ENCODE results near the gene PSMD9.

The PSMD9 gene

DNA sequence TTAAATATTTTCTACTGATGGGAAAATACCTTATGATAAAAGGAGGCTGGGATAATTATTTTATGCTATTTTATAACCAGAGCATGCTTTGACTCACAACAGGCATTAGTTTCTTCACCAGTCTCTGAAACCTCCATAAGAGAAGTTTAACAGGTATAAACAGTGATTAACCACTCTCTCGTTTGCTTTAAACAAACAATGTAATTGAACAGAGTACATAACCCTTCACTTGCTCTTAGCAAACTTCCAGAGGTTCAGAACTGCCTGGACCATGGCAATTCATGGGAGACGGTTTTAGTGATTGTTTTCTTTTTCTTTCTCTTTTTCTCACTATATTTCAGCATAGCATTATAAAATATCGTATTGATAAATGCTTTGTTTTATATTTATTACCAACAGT is 65.1 kb downstream of the PSMD9 start:
- no peak for ATAC-seq
- TF ChIP-seq, protein P1, sequence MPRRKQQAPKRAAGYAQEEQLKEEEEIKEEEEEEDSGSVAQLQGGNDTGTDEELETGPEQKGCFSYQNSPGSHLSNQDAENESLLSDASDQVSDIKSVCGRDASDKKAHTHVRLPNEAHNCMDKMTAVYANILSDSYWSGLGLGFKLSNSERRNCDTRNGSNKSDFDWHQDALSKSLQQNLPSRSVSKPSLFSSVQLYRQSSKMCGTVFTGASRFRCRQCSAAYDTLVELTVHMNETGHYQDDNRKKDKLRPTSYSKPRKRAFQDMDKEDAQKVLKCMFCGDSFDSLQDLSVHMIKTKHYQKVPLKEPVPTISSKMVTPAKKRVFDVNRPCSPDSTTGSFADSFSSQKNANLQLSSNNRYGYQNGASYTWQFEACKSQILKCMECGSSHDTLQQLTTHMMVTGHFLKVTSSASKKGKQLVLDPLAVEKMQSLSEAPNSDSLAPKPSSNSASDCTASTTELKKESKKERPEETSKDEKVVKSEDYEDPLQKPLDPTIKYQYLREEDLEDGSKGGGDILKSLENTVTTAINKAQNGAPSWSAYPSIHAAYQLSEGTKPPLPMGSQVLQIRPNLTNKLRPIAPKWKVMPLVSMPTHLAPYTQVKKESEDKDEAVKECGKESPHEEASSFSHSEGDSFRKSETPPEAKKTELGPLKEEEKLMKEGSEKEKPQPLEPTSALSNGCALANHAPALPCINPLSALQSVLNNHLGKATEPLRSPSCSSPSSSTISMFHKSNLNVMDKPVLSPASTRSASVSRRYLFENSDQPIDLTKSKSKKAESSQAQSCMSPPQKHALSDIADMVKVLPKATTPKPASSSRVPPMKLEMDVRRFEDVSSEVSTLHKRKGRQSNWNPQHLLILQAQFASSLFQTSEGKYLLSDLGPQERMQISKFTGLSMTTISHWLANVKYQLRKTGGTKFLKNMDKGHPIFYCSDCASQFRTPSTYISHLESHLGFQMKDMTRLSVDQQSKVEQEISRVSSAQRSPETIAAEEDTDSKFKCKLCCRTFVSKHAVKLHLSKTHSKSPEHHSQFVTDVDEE (CRISPR knock-in tag; IDR thresholded peaks at IDR 0.05): no peak
- no peak for TF ChIP-seq OSR1 (CRISPR knock-in tag; IDR thresholded peaks at IDR 0.05)
- no peak for TF ChIP-seq ISL1 (CRISPR knock-in tag; IDR thresholded peaks at IDR 0.05)
- TF ChIP-seq CSDC2 (CRISPR knock-in tag; IDR thresholded peaks at IDR 0.05): no peak
- TF ChIP-seq TOX (CRISPR knock-in tag; IDR thresholded peaks at IDR 0.05; ENCODE audit: borderline replicate concordance): no peak
- TF ChIP-seq SNAI2 (CRISPR knock-in tag; IDR thresholded peaks at IDR 0.05): no peak
- TF ChIP-seq, protein P2, sequence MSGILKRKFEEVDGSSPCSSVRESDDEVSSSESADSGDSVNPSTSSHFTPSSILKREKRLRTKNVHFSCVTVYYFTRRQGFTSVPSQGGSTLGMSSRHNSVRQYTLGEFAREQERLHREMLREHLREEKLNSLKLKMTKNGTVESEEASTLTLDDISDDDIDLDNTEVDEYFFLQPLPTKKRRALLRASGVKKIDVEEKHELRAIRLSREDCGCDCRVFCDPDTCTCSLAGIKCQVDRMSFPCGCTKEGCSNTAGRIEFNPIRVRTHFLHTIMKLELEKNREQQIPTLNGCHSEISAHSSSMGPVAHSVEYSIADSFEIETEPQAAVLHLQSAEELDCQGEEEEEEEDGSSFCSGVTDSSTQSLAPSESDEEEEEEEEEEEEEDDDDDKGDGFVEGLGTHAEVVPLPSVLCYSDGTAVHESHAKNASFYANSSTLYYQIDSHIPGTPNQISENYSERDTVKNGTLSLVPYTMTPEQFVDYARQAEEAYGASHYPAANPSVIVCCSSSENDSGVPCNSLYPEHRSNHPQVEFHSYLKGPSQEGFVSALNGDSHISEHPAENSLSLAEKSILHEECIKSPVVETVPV (CRISPR knock-in tag; IDR thresholded peaks at IDR 0.05): no peak
- TF ChIP-seq, protein P3, sequence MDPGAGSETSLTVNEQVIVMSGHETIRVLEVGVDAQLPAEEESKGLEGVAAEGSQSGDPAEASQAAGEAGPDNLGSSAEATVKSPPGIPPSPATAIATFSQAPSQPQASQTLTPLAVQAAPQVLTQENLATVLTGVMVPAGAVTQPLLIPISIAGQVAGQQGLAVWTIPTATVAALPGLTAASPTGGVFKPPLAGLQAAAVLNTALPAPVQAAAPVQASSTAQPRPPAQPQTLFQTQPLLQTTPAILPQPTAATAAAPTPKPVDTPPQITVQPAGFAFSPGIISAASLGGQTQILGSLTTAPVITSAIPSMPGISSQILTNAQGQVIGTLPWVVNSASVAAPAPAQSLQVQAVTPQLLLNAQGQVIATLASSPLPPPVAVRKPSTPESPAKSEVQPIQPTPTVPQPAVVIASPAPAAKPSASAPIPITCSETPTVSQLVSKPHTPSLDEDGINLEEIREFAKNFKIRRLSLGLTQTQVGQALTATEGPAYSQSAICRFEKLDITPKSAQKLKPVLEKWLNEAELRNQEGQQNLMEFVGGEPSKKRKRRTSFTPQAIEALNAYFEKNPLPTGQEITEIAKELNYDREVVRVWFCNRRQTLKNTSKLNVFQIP (CRISPR knock-in tag; IDR thresholded peaks at IDR 0.05; ENCODE audit: borderline replicate concordance, low read depth): no peak
- no peak for TF ChIP-seq GLIS3 (CRISPR knock-in tag; IDR thresholded peaks at IDR 0.05)

DNA sequence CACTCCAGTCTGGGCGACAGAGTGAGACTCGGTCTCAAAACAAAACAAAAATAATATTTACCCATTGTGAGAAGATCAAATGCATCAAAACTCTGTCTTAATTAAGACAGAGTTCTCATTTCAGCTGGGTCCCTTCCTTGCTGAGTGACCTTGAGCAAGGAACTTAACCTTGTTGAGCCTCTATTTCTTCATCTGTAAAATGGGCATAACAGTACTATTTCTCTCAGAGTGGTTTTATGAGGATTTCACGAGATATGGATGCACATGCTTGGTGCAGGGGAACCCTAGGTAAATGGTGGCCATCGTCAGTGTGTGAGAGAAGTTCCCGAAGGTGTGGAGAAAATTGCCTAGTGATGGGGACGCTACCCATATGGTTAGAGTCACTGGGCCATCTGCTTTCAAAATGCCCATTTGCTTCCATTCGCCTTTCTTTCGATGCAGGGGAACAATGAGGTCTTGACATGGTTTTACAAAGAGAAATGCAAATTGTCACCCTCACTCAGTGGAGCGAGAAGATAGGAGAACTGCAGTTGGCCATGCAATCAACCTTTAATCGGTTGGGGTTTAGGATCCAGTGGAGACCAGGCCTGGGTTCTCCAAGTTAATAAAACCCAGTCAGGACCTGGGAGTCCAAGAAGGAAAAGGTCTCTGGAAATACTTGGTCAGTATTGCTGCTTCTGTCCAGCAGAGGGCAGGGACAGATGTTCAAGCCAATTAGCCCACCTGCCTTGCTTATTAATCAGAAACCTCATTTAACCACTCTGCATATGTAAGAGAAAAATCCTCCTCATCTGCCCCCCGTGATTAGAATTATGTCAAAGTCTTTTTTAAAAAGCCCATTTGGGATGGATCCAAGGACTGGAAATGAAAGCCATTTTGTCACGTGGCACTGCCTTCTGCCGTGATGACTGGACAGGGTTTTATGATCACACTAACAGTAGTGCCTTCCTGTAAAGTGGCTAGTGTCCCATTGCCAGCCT is 67.0 kb downstream of the PSMD9 start:
- ATAC-seq: peak; percentile 56; the same call in 1 of the 3 replicates
- no peak for TF ChIP-seq ZC3H10 (CRISPR knock-in tag; IDR thresholded peaks at IDR 0.05)
- TF ChIP-seq ZNF70 (CRISPR knock-in tag; IDR thresholded peaks at IDR 0.05): no peak
- no peak for TF ChIP-seq ZFP3 (CRISPR knock-in tag; IDR thresholded peaks at IDR 0.05)
- TF ChIP-seq TCF4 (CRISPR knock-in tag; IDR thresholded peaks at IDR 0.05; ENCODE audit: borderline replicate concordance): no peak
- no peak for TF ChIP-seq ESRRG (CRISPR knock-in tag; IDR thresholded peaks at IDR 0.05)
- TF ChIP-seq, protein P4, sequence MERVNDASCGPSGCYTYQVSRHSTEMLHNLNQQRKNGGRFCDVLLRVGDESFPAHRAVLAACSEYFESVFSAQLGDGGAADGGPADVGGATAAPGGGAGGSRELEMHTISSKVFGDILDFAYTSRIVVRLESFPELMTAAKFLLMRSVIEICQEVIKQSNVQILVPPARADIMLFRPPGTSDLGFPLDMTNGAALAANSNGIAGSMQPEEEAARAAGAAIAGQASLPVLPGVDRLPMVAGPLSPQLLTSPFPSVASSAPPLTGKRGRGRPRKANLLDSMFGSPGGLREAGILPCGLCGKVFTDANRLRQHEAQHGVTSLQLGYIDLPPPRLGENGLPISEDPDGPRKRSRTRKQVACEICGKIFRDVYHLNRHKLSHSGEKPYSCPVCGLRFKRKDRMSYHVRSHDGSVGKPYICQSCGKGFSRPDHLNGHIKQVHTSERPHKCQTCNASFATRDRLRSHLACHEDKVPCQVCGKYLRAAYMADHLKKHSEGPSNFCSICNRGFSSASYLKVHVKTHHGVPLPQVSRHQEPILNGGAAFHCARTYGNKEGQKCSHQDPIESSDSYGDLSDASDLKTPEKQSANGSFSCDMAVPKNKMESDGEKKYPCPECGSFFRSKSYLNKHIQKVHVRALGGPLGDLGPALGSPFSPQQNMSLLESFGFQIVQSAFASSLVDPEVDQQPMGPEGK (CRISPR knock-in tag; IDR thresholded peaks at IDR 0.05; ENCODE audit: borderline replicate concordance): no peak
- TF ChIP-seq, protein P1 (CRISPR knock-in tag; IDR thresholded peaks at IDR 0.05): no peak
- no peak for TF ChIP-seq SNAI2 (CRISPR knock-in tag; IDR thresholded peaks at IDR 0.05)
- TF ChIP-seq ZNF8 (CRISPR knock-in tag; IDR thresholded peaks at IDR 0.05): no peak
- TF ChIP-seq ARNTL (CRISPR knock-in tag; IDR thresholded peaks at IDR 0.05; ENCODE audit: borderline replicate concordance, low read depth): no peak
- no peak for TF ChIP-seq RARB (CRISPR knock-in tag; IDR thresholded peaks at IDR 0.05)
- no peak for TF ChIP-seq ISL1 (CRISPR knock-in tag; IDR thresholded peaks at IDR 0.05)
- no peak for TF ChIP-seq TOX (CRISPR knock-in tag; IDR thresholded peaks at IDR 0.05; ENCODE audit: borderline replicate concordance)
- TF ChIP-seq PPARA (CRISPR knock-in tag; IDR thresholded peaks at IDR 0.05; ENCODE audit: borderline replicate concordance): no peak
- TF ChIP-seq, protein P5, sequence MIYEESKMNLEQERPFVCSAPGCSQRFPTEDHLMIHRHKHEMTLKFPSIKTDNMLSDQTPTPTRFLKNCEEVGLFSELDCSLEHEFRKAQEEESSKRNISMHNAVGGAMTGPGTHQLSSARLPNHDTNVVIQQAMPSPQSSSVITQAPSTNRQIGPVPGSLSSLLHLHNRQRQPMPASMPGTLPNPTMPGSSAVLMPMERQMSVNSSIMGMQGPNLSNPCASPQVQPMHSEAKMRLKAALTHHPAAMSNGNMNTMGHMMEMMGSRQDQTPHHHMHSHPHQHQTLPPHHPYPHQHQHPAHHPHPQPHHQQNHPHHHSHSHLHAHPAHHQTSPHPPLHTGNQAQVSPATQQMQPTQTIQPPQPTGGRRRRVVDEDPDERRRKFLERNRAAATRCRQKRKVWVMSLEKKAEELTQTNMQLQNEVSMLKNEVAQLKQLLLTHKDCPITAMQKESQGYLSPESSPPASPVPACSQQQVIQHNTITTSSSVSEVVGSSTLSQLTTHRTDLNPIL (CRISPR knock-in tag; IDR thresholded peaks at IDR 0.05; ENCODE audit: low read depth): no peak
- no peak for TF ChIP-seq ZNF565 (CRISPR knock-in tag; conservative IDR thresholded peaks at IDR 0.05; ENCODE audit: low read depth)
- no peak for TF ChIP-seq GLIS3 (CRISPR knock-in tag; IDR thresholded peaks at IDR 0.05)
- no peak for TF ChIP-seq OSR1 (CRISPR knock-in tag; IDR thresholded peaks at IDR 0.05)
- TF ChIP-seq ZFP30 (CRISPR knock-in tag; IDR thresholded peaks at IDR 0.05): no peak
- TF ChIP-seq CSDC2 (CRISPR knock-in tag; IDR thresholded peaks at IDR 0.05): no peak
